HepG2 (cell line): ENCODE measurements around the gene DNMBP. TPM values are rescaled to one million over a fixed set of nuclear protein-coding genes. Genes with fewer than 3 reads are reported as not detected.
A peak's percentile ranks its signal among the peaks of the same experiment; 100 is the strongest.

Source experiments
- ATAC-seq: fragments of 200-7000 bp; cut with Tn5 transposase; 3 replicates; pipeline ENCODE4 v1.9.1; 2020; ENCODE audit warnings: mild to moderate bottlenecking, moderate library complexity
- BruUV-seq: library from RNA; stranded (reverse); fragments of 400-500 nt; replicated peaks from 2 replicates; lab custom pipeline; 2021; lab: Mats Ljungman, UMichigan
- CTCF ChIA-PET: fragments of 300-600 bp; formaldehyde crosslinking; extraction: SDS; loops from one replicate; lab custom pipeline; 2021; ENCODE audit warnings: low total read pairs, inconsistent platforms, low intra/inter-chr PET ratio; lab: Yijun Ruan, JAX
- POLR2A ChIA-PET: fragments of 350-600 bp; sonication (Branson Sonifier 250); formaldehyde crosslinking; loops from one replicate; lab custom pipeline; 2020; ENCODE audit warnings: antibody characterized with exemption, inconsistent platforms; lab: Yijun Ruan, JAX
- DNase-seq: peaks from one replicate; pipeline ENCODE4 v3.0.0-alpha.2; 2015; ENCODE audit warnings: low spot score
- FAIRE-seq: peaks from 3 replicates; lab custom pipeline; 2011; peaks lifted over from hg19 to GRCh38; lab: Jason Lieb, UNC
- H2AFZ ChIP-seq: one replicate; pipeline ENCODE4 v1.6.1; 2011; ENCODE audit warnings: low read length, inconsistent platforms
- H3K27ac ChIP-seq: fragments of 300-600 bp; 3 replicates; pipeline ENCODE4 v1.8.0; 2011; ENCODE audit warnings: mixed run types, mild to moderate bottlenecking, mixed read lengths, low read length, inconsistent platforms; ENCODE audit not compliant: insufficient read depth; ENCODE audit errors: extremely low read length
- H3K27me3 ChIP-seq, 2 experiments: fragments of 200-600 bp in 1 of 2; 2 replicates in 1 of 2; 3 replicates in 1 of 2; pipeline versions ENCODE4 v1.6.0 to v1.8.0; 2011; ENCODE audit warnings: low read length in 2 of 2, mild to moderate bottlenecking in 2 of 2, moderate library complexity in 2 of 2, inconsistent platforms in 1 of 2; ENCODE audit not compliant: insufficient read depth in 2 of 2, control insufficient read depth in 1 of 2
- H3K36me3 ChIP-seq, 2 experiments: fragments of 200-600 bp in 1 of 2; replicated peaks in 1 of 2; 2 replicates in 1 of 2; 3 replicates in 1 of 2; pipeline versions ENCODE4 v1.5.1 to v1.8.0; 2011; ENCODE audit warnings: low read length in 2 of 2, inconsistent platforms in 1 of 2; ENCODE audit not compliant: insufficient read depth in 2 of 2, control insufficient read depth in 1 of 2
- H3K4me1 ChIP-seq: 2 replicates; pipeline ENCODE4 v1.5.1; 2012; ENCODE audit warnings: low read length, inconsistent platforms; ENCODE audit not compliant: insufficient read depth
- H3K4me2 ChIP-seq: 2 replicates; pipeline ENCODE4 v1.6.0; 2011; ENCODE audit warnings: low read depth, low read length, inconsistent platforms
- H3K4me3 ChIP-seq, 3 experiments: fragments of 200-600 bp in 1 of 3; sonication (generic), shearing (Covaris generic) in 1 of 3; replicated peaks in 1 of 3; 2 replicates each; pipeline ENCODE4 v1.5.1; 2011 to 2016; ENCODE audit warnings: low read length in 3 of 3, inconsistent platforms in 2 of 3, low read depth in 2 of 3, mild to moderate bottlenecking in 2 of 3, control low read depth in 1 of 3, mixed read lengths in 1 of 3; ENCODE audit not compliant: insufficient read depth in 1 of 3
- H3K79me2 ChIP-seq: one replicate; pipeline ENCODE4 v1.6.1; 2011; ENCODE audit warnings: low read length, inconsistent platforms; ENCODE audit not compliant: insufficient read depth
- H3K9ac ChIP-seq: 2 replicates; pipeline ENCODE4 v1.6.0; 2011; ENCODE audit warnings: mild to moderate bottlenecking, low read depth, low read length, inconsistent platforms; ENCODE audit not compliant: insufficient read depth
- H3K9me3 ChIP-seq: 2 replicates; pipeline ENCODE4 v1.5.1; 2012; ENCODE audit warnings: mild to moderate bottlenecking, low read length
- H4K20me1 ChIP-seq: 2 replicates; pipeline ENCODE4 v1.6.0; 2011; ENCODE audit warnings: inconsistent platforms, mild to moderate bottlenecking, low read length, moderate library complexity; ENCODE audit not compliant: insufficient read depth
- ATF2 ChIP-seq: sonication (generic); formaldehyde crosslinking; IDR thresholded peaks from 2 replicates; pipeline ENCODE4 v1.4.0; 2020; ENCODE audit warnings: missing genetic modification reagents
- MTA3 ChIP-seq: sonication (generic); formaldehyde crosslinking; IDR thresholded peaks from 2 replicates; pipeline ENCODE4 v1.4.0; 2020; ENCODE audit warnings: missing genetic modification reagents
- PBX2 ChIP-seq: IDR thresholded peaks from 2 replicates; pipeline ENCODE4 v1.6.1; 2016; ENCODE audit warnings: control low read depth
- SRF ChIP-seq: IDR thresholded peaks from 2 replicates; pipeline ENCODE4 v1.6.1; 2011; ENCODE audit warnings: mild to moderate bottlenecking, low read depth, low read length, moderate library complexity
- USF2 ChIP-seq, 2 experiments: sonication (generic) in 1 of 2; formaldehyde crosslinking in 1 of 2; IDR thresholded peaks; 2 replicates each; pipeline versions ENCODE4 v1.5.1 to v1.6.1; 2011 to 2020; ENCODE audit warnings: borderline replicate concordance in 1 of 2, low read depth in 1 of 2, low read length in 1 of 2, mild to moderate bottlenecking in 1 of 2, missing genetic modification reagents in 1 of 2, moderate library complexity in 1 of 2
- ZNF337 ChIP-seq: sonication (generic); formaldehyde crosslinking; IDR thresholded peaks from 2 replicates; pipeline ENCODE4 v1.5.1; 2020; ENCODE audit warnings: missing genetic modification reagents, low read depth, mild to moderate bottlenecking, borderline replicate concordance
- ZNF510 ChIP-seq: sonication (generic); formaldehyde crosslinking; IDR thresholded peaks from 2 replicates; pipeline ENCODE4 v1.4.0; 2020; ENCODE audit warnings: low read depth, mild to moderate bottlenecking, missing genetic modification reagents
- WGBS: methylation state at CpG from one replicate; pipeline ENCODE4 v1.1.6; 2017; ENCODE audit warnings: low lambda C conversion rate; 5-methylcytosine and 5-hydroxymethylcytosine counted together
- in situ Hi-C: cut with HindIII; loops from 2 replicates; pipeline ENCODE4 v1.10.0; 2017; ENCODE audit warnings: low pct_unique_long_range_greater_than_20kb; ENCODE audit not compliant: extremely low pct_ligation_motif_present
- intact Hi-C: fragments of 100-400 bp; cut with micrococcal nuclease; formaldehyde crosslinking; loops from one replicate; pipeline ENCODE4 v1.10.0; 2022; ENCODE audit not compliant: unreplicated experiment
- polyA plus RNA-seq, 8 experiments: library from polyadenylated mRNA; depleted of rRNA in 3 of 8; stranded (reverse) in 7 of 8; unstranded in 1 of 8; fragments of >200 nt; fragmentation: Illumina TruSeq in 4 of 8; extraction: Trizol in 4 of 8; gene quantifications; 2 replicates each; pipeline versions ENCODE4 v1.2.1 to v1.2.3, GENCODE V29; 2011 to 2016; ENCODE audit warnings: low read depth in 4 of 8, missing spikeins in 1 of 8, mixed read lengths in 1 of 8; ENCODE audit not compliant: insufficient read depth in 1 of 8
- total RNA-seq, 5 experiments: library from RNA; depleted of rRNA; stranded (reverse); fragments of >200 nt; fragmentation: Illumina TruSeq; extraction: Trizol; gene quantifications; 2 replicates each; pipeline ENCODE4 v1.2.3, GENCODE V29; 2016; ENCODE audit warnings: low read depth in 1 of 5

The DNMBP gene
- total and polyA plus RNA-seq, 2 of the 13 experiments (the other 11 are each of a cell fraction or from before 2014, with no cell fraction given), result 3.6 to 6.3 TPM

- TF ChIP-seq ATF2 (no peak), ZNF337 (CRISPR knock-in tag) (no peak)
Measured at GRCh38 chr10:100024748-100025147, 15.0 kb upstream of the DNMBP start (continued).

- Histone ChIP-seq H4K20me1 (no peaks in the 10 kb centered on the region), H3K9ac (no peak overlapping the region), H3K36me3 (no peaks in the 10 kb centered on the region), H3K4me2 (no peak overlapping the region), H3K4me1 (peaks cover 53% of the 10 kb centered on the region), H2AFZ (no peak overlapping the region), H3K9me3 (no peaks in the 10 kb centered on the region), H3K79me2 (no peaks in the 10 kb centered on the region), H3K27ac (no peak overlapping the region), H3K4me3 (no peak overlapping the region), H3K27me3 (no peaks in the 10 kb centered on the region)
- WGBS, result 75% methylated on average over 2 of the region's 2 CpGs
- no TSS peak for BruUV-seq
- ATAC-seq (no peak), FAIRE-seq (no peak), DNase-seq (no peak)
- in situ Hi-C loops, result no loop called here
- CTCF ChIA-PET, result no interaction called here
- POLR2A ChIA-PET, result no interaction called here
- TF ChIP-seq ZNF510, result no peak
- intact Hi-C loops, result loop anchor here (5.0 kb wide), 1 partner anchor 80 kb away; no protein-coding TSS in a partner anchor
Measured at GRCh38 chr10:100022403-100022802, 12.7 kb upstream of the DNMBP start.

- Histone ChIP-seq H3K79me2 (no peaks in the 10 kb centered on the region), H2AFZ (no peak overlapping the region), H3K36me3 (no peaks in the 10 kb centered on the region), H3K27ac (no peak overlapping the region), H3K4me3 (peak overlapping the region in 2 of 3 experiments; percentile 35 to 51; a peak in 4 of 6 replicates), H3K4me2 (peak overlapping the region; percentile 85), H3K27me3 (no peaks in the 10 kb centered on the region), H3K9me3 (no peaks in the 10 kb centered on the region), H3K4me1 (peaks cover 53% of the 10 kb centered on the region), H4K20me1 (no peaks in the 10 kb centered on the region), H3K9ac (no peak overlapping the region)
- CTCF ChIA-PET, result no interaction called here
- 81% methylated on average over 1 of the region's 1 CpG for WGBS
- POLR2A ChIA-PET, result interaction anchor here (0.8 to 1.9 kb wide), 3 partner anchors 13 to 94 kb away, joined by 3 to 8 read pairs (median 3); no protein-coding TSS in a partner anchor
- intact Hi-C loops, result loop anchor here (5.0 kb wide), 1 partner anchor 81 kb away; no protein-coding TSS in a partner anchor
- DNase-seq, result no peak
- ATAC-seq, result peak; percentile 44
- BruUV-seq, result no TSS peak
- peak; percentile 28 for FAIRE-seq
- in situ Hi-C loops, result no loop called here
- TF ChIP-seq MTA3 (CRISPR knock-in tag) (no peak), USF2 (IDR thresholded peaks at IDR 0.05; ENCODE audit: low read depth, low read length) (no peak), USF2 (CRISPR knock-in tag; IDR thresholded peaks at IDR 0.05; ENCODE audit: borderline replicate concordance) (0 out of 2 replicates have a peak, but pooled peaks have one; percentile 19), PBX2 (CRISPR knock-in tag) (peak; percentile 60; the same call in 1 of the 2 replicates), SRF (peak; percentile 95)
Measured at GRCh38 chr10:100021322-100021721, 11.6 kb upstream of the DNMBP start.
